Esophagus squamous epithelium (tissue), 5 donors: ENCODE data around the gene HM13. TPM values are rescaled to one million over a fixed set of nuclear protein-coding genes. Genes with fewer than 3 reads are reported as not detected.
"Not testable (repeated sequence)": the region's sequence is repeated elsewhere in the genome, so short reads cannot be mapped to it uniquely, and the experiment has no call there.

ENCODE experiments used
- DNase-seq: peaks from one replicate; lab custom pipeline; 2025; lab: John Stamatoyannopoulos, UW
- H3K27ac ChIP-seq, 4 donors: fragments of 200-600 bp; sonication (generic); one replicate each; pipeline ENCODE4 v1.5.1; 2016 to 2019; ENCODE audit warnings: mild to moderate bottlenecking in 1 of 4
- H3K27me3 ChIP-seq, 4 donors: fragments of 200-600 bp; sonication (generic); 1 replicate in 3 of 4; 2 replicates in 1 of 4; pipeline versions ENCODE4 v1.5.1 to v1.6.0; 2017 to 2021; ENCODE audit warnings: antibody characterized with exemption in 1 of 4
- H3K36me3 ChIP-seq, 3 donors: fragments of 200-600 bp; sonication (generic); one replicate each; pipeline ENCODE4 v1.5.1; 2016 to 2019
- H3K4me1 ChIP-seq, 3 donors: fragments of 200-600 bp; sonication (generic); one replicate each; pipeline ENCODE4 v1.5.1; 2017 to 2019
- H3K4me3 ChIP-seq, 4 donors: fragments of 200-600 bp; sonication (generic); 1 replicate in 3 of 4; 2 replicates in 1 of 4; pipeline ENCODE4 v1.5.1; 2016 to 2019; ENCODE audit warnings: mild to moderate bottlenecking in 2 of 4, moderate library complexity in 1 of 4
- H3K9me3 ChIP-seq, 3 donors: fragments of 200-600 bp; sonication (generic); one replicate each; pipeline ENCODE4 v1.5.1; 2016 to 2019
- POLR2A ChIP-seq, 4 donors: fragments of 450-650 bp; IDR thresholded peaks; one replicate each; pipeline ENCODE4 v1.6.1; 2017; ENCODE audit warnings: antibody characterized with exemption in 4 of 4, mild to moderate bottlenecking in 4 of 4, moderate library complexity in 3 of 4
- WGBS, 2 donors: methylation state at CpG; one replicate each; pipeline ENCODE4 v1.1.5; 2018; 5-methylcytosine and 5-hydroxymethylcytosine counted together
- intact Hi-C: fragments of 100-400 bp; cut with DNase I; formaldehyde crosslinking; loops from one replicate; pipeline ENCODE4 v1.15.0; 2022
- total RNA-seq, 4 donors: library from RNA; depleted of rRNA; stranded (reverse); fragments of >200 nt; gene quantifications; one replicate each; pipeline ENCODE4 v1.1.0, GENCODE V29; 2016
- TF ChIP-seq, protein P1 (sequence below), 6 experiments: fragments of 450-650 bp in 4 of 6; fragments of 200-600 bp in 2 of 6; sonication (generic) in 2 of 6; IDR thresholded peaks; one replicate each; pipeline ENCODE4 v1.5.1; 2016 to 2019; ENCODE audit warnings: antibody characterized with exemption in 6 of 6, mild to moderate bottlenecking in 4 of 6, moderate library complexity in 4 of 6
- donor health status: DM: yes; HTN: yes; CAD: no.

HM13 gene
- total RNA-seq, 4 donors from 2014 or later = 76.3 to 162 (median 108) TPM

DNA sequence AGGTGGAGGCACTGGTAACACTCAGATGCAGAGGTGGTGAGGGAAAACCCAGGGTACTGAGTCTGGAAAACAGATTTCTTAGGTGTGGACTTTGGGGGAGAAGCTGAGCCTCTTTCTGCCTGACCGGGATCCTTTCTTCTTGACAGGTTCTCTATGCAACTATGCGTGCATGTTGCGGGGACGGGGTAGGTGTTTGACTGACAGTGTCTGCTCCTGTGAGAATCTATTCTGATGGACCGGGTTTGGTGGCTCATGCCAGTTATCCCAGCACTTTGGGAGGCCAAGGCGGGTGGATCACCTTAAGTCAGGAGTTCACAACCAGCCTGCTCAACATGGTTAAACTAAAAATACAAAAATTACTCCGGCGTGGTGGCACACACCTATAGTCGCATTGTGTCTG lies 63.0 kb downstream of the HM13 start:
- intact Hi-C loops = no loop called here
- Histone ChIP-seq H3K36me3 (no peaks in the 10 kb centered on the region), H3K9me3 (no peaks in the 10 kb centered on the region), H3K27me3 (no peaks in the 10 kb centered on the region), H3K27ac (no peak overlapping the region), H3K4me1 (peaks cover 10 to 18% (median 14%) of the 10 kb centered on the region in 3 donors), H3K4me3 (no peak overlapping the region)
- DNase-seq = no peak
- TF ChIP-seq, protein P1, sequence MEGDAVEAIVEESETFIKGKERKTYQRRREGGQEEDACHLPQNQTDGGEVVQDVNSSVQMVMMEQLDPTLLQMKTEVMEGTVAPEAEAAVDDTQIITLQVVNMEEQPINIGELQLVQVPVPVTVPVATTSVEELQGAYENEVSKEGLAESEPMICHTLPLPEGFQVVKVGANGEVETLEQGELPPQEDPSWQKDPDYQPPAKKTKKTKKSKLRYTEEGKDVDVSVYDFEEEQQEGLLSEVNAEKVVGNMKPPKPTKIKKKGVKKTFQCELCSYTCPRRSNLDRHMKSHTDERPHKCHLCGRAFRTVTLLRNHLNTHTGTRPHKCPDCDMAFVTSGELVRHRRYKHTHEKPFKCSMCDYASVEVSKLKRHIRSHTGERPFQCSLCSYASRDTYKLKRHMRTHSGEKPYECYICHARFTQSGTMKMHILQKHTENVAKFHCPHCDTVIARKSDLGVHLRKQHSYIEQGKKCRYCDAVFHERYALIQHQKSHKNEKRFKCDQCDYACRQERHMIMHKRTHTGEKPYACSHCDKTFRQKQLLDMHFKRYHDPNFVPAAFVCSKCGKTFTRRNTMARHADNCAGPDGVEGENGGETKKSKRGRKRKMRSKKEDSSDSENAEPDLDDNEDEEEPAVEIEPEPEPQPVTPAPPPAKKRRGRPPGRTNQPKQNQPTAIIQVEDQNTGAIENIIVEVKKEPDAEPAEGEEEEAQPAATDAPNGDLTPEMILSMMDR (IDR thresholded peaks at IDR 0.05) = no peak
- no peak for TF ChIP-seq POLR2A (IDR thresholded peaks at IDR 0.05)
- WGBS, 2 donors = 86 to 91% methylated on average over 8 of the region's 9 CpGs

DNA sequence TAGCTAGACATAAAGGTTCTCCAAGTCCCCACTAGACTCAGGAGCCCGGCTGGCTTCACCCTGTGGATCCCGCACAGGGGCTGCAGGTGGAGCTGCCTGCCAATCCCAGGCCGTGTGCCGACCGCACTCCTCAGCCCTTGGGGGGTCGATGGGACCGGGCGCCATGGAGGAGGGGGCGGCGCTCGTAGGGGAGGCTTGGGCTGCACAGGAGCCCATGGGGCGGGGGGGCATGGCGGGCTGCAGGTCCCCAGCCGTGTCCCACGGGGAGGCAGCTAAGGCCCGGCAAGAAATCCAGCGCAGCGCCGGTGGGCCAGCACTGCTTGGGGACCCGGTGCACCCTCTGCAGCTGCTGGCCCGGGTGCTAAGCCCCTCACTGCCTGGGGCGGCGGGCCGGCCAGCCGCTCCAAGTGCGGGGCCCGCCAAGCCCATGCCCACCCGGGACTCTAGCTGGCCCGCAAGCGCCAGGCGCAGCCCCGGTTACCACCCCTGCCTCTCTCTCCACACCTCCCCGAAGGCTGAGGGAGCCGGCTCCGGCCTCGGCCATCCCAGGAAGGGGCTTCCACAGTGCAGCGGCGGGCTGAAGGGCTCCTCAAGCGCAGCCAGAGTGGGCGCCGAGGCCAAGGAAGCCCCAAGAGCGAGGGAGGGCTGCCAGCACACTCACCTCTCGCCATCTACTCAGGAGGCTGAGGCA lies 64.4 kb downstream of the HM13 start:
- no peak for TF ChIP-seq POLR2A (IDR thresholded peaks at IDR 0.05)
- TF ChIP-seq, protein P1 (IDR thresholded peaks at IDR 0.05) = no peak
- no peaks in the 10 kb centered on the region for H3K9me3 ChIP-seq
- intact Hi-C loops = no loop called here
- WGBS, 2 donors = 86 to 100% methylated on average over 1 to 4 of the region's 43 CpGs
- H3K36me3 ChIP-seq = no peaks in the 10 kb centered on the region
- H3K27me3 ChIP-seq = no peaks in the 10 kb centered on the region
- no peak overlapping the region for H3K27ac ChIP-seq
- peaks cover 3 to 8% (median 4%) of the 10 kb centered on the region in 3 donors for H3K4me1 ChIP-seq
- no peak overlapping the region for H3K4me3 ChIP-seq
- DNase-seq = no peak

DNA sequence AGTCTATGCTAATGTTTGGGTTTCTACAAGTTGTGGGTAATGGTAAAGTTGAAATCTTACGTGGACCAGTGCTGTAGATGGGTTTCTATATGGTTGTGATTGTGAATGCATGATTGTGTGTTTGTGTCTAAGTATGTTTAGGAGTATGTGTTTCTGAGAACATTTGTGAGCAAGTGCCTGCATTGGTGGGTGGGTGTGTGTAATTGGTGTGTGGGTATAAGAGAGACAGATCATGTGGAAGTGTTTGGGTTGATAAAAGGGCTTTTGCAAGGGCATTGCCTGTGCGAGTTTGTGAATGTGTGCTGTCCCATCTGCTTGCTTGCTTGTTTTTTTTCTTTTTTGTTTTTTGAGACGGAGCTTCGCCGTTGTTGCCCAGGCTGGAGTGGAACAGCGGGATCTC lies 65.0 kb downstream of the HM13 start:
- intact Hi-C loops = no loop called here
- no peaks in the 10 kb centered on the region for H3K9me3 ChIP-seq
- no peak overlapping the region for H3K27ac ChIP-seq
- H3K4me3 ChIP-seq = no peak overlapping the region
- H3K36me3 ChIP-seq = no peaks in the 10 kb centered on the region
- peaks cover 0 to 1% (median 0%) of the 10 kb centered on the region in 3 donors for H3K4me1 ChIP-seq
- TF ChIP-seq, protein P1 (IDR thresholded peaks at IDR 0.05) = no peak
- TF ChIP-seq POLR2A (IDR thresholded peaks at IDR 0.05) = no peak
- WGBS, 2 donors = 89 to 93% methylated on average over 6 of the region's 6 CpGs
- no peak for DNase-seq
- H3K27me3 ChIP-seq = no peaks in the 10 kb centered on the region

DNA sequence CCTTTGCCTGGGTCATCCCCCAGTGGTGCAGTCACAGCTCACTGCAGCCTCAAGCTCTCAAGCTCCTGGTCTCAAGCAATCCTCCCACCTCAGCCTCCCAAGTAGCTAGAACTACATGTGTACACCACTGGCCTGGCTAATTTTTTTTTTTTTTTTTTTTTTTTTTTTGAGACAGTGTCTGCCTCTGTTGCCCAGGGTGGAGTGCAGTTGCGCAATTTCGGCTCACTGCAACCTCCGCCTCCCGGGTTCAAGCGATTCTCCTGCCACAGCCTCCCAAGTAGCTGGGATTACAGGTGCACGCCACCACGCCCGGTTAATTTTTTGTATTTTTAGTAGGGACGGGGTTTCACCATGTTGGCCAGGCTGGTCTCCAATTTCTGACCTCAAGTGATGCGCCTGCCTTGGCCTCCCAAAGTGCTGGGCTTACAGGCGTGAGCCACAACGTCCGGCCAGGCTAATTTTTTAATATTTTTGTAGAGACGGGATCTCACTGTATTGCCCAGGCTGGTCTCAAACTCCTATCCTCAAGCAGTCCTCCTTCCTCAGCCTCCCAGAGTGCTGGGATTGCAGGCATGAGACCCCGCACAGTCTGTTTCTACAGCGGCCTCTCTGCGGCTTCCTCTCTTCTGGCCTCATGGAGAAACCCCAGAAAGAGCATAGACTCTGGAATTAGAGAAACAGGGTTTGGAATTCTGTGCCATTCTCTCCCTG lies 65.9 kb downstream of the HM13 start:
- H3K9me3 ChIP-seq, H3K27ac ChIP-seq, H3K4me3 ChIP-seq, H3K27me3 ChIP-seq, H3K4me1 ChIP-seq, H3K36me3 ChIP-seq, DNase-seq, intact Hi-C loops: not testable (repeated sequence)
- WGBS, 2 donors = 91 to 93% methylated on average over 14 to 17 of the region's 17 CpGs

DNA sequence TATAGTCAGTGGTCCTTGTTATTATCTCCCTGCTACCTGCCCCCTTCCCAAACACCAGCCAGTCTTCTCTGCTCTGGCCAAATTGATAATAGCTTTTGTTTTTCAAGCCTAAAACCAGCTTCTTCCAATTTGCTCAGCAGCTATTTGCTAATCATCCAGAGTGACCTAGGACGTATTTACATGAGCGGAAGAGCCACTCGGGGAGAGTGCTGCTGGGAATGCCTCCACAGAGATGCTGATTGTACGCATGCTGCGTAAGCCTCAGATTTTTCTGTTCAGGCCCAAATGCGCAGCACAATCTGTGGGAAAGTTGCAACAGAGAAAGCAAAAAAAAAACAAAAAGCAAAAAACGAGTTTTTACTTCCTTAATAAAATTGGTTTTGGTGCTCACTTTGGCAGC lies 66.5 kb downstream of the HM13 start:
- no peaks in the 10 kb centered on the region for H3K4me1 ChIP-seq
- H3K36me3 ChIP-seq = no peaks in the 10 kb centered on the region
- no peak overlapping the region for H3K27ac ChIP-seq
- DNase-seq = no peak
- TF ChIP-seq, protein P1 (IDR thresholded peaks at IDR 0.05) = no peak
- no peak for TF ChIP-seq POLR2A (IDR thresholded peaks at IDR 0.05)
- no peak overlapping the region for H3K4me3 ChIP-seq
- intact Hi-C loops = no loop called here
- 82 to 87% methylated on average over 7 of the region's 7 CpGs for WGBS, 2 donors
- H3K27me3 ChIP-seq = no peaks in the 10 kb centered on the region
- no peaks in the 10 kb centered on the region for H3K9me3 ChIP-seq
